H1 (cell line): ENCODE data around the gene SYT2.

ENCODE experiments used
- CTCF ChIP-seq, 3 experiments: IDR thresholded peaks; 1 replicate in 2 of 3; 2 replicates in 1 of 3; pipeline versions ENCODE4 v1.5.1 to v1.6.1; 2011; ENCODE audit warnings: low read length in 3 of 3, mild to moderate bottlenecking in 3 of 3, inconsistent platforms in 2 of 3, low read depth in 1 of 3, moderate library complexity in 1 of 3; ENCODE audit not compliant: insufficient read depth in 1 of 3; ENCODE audit errors: control extremely low read depth in 1 of 3
- JUND ChIP-seq: IDR thresholded peaks from 2 replicates; pipeline ENCODE4 v1.6.1; 2011; ENCODE audit warnings: mild to moderate bottlenecking, improper control_type of control experiment, low read length
- POLR2A ChIP-seq, 2 experiments: IDR thresholded peaks; 1 replicate in 1 of 2; 2 replicates in 1 of 2; pipeline ENCODE4 v1.6.1; 2011; ENCODE audit warnings: low read depth in 2 of 2, low read length in 2 of 2, mild to moderate bottlenecking in 2 of 2; ENCODE audit errors: control extremely low read depth in 1 of 2
- TAF1 ChIP-seq: IDR thresholded peaks from 2 replicates; pipeline ENCODE4 v1.6.1; 2011; ENCODE audit warnings: mild to moderate bottlenecking, low read depth, low read length
- TEAD4 ChIP-seq: IDR thresholded peaks from 2 replicates; pipeline ENCODE4 v1.6.1; 2012; ENCODE audit warnings: low read depth, low read length, inconsistent platforms, mixed read lengths
- YY1 ChIP-seq: IDR thresholded peaks from 2 replicates; pipeline ENCODE4 v1.6.1; 2011; ENCODE audit warnings: low read depth, mild to moderate bottlenecking, low read length
- ZNF274 ChIP-seq: IDR thresholded peaks from 2 replicates; pipeline ENCODE4 v1.7.0; 2012; ENCODE audit warnings: low read length, borderline replicate concordance; ENCODE audit errors: extremely low read depth

- TF ChIP-seq CTCF (IDR thresholded peaks at IDR 0.05; ENCODE audit: control extremely low read depth in 1 of 3, insufficient read depth in 1 of 3, low read depth in 1 of 3, low read length in 3 of 3), result no peak
- TF ChIP-seq POLR2A (IDR thresholded peaks at IDR 0.05; ENCODE audit: control extremely low read depth in 1 of 2, low read depth in 2 of 2, low read length in 2 of 2), result no peak
- no peak for TF ChIP-seq ZNF274
- TF ChIP-seq TAF1, result no peak
- TF ChIP-seq TEAD4, result no peak
- no peak for TF ChIP-seq YY1
- TF ChIP-seq JUND, result no peak
Measured at GRCh38 chr1:202579806-202580205, 130.4 kb downstream of the SYT2 start.
